Hematopoietic multipotent progenitor cell (in vitro differentiated cells): ENCODE data around the gene USP20. TPM values are rescaled to one million over a fixed set of nuclear protein-coding genes. Genes with fewer than 3 reads are reported as not detected.

ENCODE experiments used
- DNase-seq, 3 donors: peaks; one replicate each; pipeline ENCODE4 v3.0.0-alpha.2; 2011 to 2015; ENCODE audit warnings: low read depth in 2 of 3, low spot score in 2 of 3
- total RNA-seq: library from RNA; depleted of rRNA; stranded (reverse); fragments of >200 nt; gene quantifications from one replicate; pipeline ENCODE4 v1.2.3, GENCODE V29; 2012

USP20 gene
- total RNA-seq, 1 donor = 41.7 TPM

GRCh38 chr9:129871046-129871445 is 35.8 kb downstream of the USP20 start:
- DNase-seq = no peak

DNA sequence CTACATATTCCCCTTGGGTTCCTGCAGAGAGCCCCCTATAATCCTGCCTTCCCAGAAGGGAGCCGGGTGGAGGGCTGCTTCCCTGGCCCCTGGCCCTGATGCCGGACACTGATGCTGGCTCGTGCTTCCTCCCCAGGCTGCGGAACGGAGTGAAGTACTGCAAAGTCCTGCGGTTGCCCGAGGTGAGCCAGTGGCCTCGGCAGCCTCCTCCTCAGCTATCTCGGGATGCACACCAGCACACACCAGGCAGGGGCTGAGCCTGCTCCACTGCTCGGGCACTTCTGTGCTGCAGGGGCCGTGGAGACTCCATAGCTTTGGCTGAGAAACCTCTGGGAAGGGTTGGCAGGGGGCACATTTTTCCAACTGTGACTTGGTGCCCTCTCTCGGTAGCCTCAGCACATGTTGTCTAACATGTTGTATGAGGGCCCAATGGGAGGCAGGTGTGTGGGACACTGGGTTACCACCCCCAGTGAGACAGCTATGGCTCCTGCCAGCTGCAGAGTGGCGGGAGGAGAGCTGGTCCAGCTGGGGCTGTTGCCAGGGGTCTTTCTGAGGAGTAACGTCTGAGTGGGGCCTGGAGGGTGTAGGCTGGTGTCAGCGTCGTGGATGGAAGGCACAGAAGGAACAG is 38.4 kb downstream of the USP20 start:
- no peak for DNase-seq

- no peak for DNase-seq
Observed at GRCh38 chr9:129874261-129875101, 39.2 kb downstream of the USP20 start.

- no peak for DNase-seq
Observed at GRCh38 chr9:129875181-129875611, 39.9 kb downstream of the USP20 start.

DNA sequence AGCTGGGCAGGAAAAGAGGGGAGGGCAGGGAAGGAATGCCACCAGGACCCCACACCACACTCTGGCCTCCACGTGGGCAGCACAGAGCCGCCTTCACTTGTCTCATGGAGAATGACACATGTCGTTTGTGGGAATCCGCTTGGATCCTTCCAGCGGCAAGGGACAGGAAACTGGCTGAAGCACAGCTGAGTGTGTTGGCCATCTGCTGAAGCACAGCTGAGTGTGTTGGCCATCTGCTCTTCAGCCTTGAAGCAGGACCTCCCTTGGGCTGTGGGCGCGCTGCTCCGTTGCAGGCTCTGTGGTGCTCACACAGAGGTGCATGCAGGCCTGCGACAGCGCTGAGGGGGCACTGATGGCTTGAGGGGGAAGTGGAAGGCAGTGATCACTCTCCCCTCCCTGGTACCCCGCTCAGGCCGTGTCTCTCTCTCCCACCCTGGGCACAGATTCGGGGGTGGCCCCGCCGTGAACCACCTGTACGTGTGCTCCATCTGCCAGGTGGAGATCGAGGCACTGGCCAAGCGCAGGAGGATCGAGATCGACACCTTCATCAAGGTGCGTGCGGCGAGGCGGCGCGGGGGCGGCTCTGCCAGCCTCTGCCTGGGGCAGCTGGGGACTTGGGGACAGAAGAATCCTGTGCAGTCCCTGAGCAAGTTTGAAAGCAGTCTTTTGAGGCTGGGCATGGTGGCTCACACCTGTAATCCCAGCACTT is 40.6 kb downstream of the USP20 start:
- no peak for DNase-seq

DNA sequence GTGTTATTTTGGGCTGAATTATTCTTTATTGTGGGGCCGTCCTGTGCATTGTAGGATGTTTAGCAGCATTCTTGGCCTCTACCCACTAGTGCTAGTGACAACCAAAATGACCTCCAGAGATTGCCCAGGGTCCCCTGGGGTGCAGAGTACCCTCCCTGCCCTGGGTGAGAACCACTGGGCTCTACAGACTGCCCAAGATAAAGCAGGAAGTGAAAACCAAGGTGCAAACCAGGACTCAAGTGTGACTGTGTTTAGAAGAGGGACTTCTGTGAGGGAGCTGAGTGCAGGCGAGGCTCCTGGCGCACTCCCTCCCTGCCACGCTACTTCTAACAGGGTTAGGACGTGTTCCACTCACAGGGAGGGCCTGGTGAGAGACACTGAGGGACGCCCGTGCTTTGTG is 41.6 kb downstream of the USP20 start:
- DNase-seq = no peak

- DNase-seq = no peak
Observed at GRCh38 chr9:129878291-129878690, 43.0 kb downstream of the USP20 start.

GRCh38 chr9:129879103-129879699 is 43.9 kb downstream of the USP20 start:
- DNase-seq = peak in 2 of 3 donors; percentile 89 to 91

GRCh38 chr9:129879991-129880653 is 44.9 kb downstream of the USP20 start:
- DNase-seq = no peak

DNA sequence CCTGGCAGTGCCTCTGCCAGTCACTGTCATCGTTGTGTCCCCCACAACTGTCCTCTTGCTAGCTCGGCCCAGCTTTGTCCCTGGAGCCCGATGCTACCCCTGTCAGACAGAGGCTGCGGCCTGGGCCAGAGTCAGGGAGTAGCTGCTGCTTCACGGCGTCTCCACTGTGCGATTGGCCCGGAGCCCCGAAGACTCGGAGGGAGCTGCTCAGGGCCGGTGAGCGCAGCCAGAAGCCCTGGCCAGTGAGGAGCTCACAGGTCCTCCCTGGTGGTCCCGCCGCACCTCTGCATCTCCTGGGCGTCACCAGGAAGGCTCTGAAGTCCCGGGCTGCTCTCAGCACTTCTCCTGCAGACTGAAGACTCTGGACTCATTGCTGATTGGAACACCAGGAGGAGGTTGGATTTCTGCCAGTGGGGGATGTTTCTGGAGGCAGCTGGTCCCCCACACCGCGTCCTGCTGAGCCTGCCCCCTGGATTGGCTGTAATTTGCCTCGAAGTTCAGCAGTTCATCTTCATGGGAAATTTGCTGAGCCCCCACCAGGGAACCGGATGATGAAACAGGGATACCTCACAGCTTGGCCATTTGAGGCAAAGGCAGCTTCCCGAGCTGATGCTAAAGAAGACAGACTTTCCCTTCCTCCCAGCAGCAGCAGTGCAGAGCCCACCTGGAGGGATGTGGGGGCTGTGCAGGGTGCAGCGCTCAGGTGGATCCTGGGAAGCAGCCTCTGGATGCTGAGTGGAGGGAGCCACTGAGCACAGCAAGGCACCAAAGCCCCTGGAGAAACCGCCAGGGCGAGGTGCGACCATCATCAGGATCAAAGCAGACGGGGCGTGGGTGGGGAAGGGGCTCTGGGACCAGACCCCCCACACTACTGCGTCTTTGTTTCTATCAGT is 45.6 kb downstream of the USP20 start:
- no peak for DNase-seq

DNA sequence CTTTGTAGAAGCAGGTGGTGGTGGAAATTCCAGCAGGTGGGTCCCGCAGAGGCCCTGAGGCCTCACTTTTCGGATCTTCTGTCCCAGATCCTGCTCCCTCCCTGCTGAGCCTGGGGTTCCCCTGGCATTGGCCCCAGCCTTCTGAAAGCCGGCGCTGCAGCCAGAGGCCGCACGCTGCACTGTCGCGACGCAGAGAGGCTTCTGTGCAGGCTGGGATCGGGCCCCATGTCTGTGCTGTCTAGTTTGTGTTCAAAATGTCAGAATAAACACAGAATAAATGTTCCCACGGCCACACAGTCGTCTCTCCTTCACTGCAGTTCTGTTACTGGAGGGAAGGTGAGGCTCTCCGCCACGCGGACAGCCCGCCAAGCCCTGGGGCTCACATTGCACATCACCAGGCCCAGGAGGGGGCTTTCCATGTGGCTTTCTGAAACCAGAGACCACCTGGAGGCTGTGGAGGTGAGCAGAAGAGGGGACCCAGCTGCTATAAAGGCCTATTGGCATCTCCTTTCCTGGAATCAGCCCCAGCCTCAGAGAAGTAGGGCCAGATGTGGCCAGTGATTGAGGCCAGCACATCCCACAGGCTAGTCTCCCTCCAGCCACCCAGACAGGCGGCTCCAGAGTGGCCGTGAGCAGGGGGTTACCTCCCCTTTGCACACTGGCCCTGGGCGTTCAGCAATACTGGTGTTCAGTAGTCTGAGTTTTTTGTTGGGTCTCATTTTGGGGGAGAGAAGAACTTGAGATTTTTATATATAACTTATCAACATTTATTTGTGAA is 46.5 kb downstream of the USP20 start:
- no peak for DNase-seq

GRCh38 chr9:129884220-129885017 is 49.2 kb downstream of the USP20 start:
- DNase-seq = peak in 2 of 3 donors; percentile 93 to 96

GRCh38 chr9:129885018-129885669 is 49.9 kb downstream of the USP20 start:
- peak in 1 of 3 donors; percentile 43 for DNase-seq

DNA sequence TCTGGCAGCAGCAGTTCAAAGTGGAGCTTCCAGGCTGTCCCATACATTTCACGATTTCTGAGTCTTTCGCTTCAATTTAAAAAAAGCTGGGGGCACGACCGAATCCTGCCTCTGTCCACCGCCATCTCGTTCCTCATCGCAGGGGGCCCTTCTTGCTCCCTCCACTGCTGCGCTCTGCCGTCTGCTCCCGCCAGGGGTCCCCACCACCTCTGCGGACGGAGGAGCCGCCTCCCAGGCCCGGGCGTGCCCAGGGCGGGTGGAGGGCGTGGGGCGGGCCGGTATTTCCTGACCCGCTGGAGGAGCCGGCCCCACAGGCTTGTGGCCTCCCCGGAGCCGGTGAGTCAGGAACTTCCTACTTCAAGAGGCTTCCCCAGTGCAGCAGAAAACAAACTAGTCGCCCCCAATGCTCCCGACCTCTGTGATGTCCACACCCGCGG is 50.4 kb downstream of the USP20 start:
- peak in 2 of 3 donors; percentile 95 for DNase-seq

- peak in 1 of 3 donors; percentile 37 for DNase-seq
Observed at GRCh38 chr9:129886226-129887174, 51.2 kb downstream of the USP20 start.
